ENCODE results near the gene SLC39A12. TPM values are rescaled to one million over a fixed set of nuclear protein-coding genes. Genes with fewer than 3 reads are reported as not detected.

Gene SLC39A12
- total RNA-seq, 1 donor from 2014 or later: not detected

DNA sequence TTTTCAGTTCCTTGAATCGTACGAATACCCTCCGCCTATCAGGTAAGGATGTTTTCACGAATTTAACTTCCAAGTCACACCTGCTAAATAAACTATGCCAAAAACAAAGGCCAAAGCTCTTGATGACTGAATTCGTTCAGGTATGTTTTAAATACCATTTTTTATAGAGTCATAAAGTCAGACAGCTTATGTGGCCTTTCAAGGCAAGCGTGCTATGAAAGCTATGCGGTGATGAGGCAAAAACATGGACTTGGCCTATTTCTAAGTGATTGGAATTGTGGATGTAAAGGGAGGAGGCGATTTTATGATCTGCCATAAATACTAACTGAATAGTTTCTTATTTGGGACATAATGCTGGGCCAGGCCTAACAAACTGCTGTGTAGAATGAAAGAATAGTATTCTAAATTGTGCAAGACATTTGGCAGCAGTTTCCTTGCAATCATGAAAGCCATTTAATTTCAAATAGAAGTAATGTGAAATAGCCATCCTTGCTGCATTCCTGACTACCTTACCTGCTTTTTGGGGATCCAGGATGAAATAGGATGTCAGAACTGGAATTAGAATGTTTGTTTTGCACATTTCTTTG, 14.0 kb downstream of the SLC39A12 start:
- intact Hi-C loops (cut with DNase I): no loop called here
- H3K27ac ChIP-seq: no peak overlapping the region
- TF ChIP-seq, protein P1, sequence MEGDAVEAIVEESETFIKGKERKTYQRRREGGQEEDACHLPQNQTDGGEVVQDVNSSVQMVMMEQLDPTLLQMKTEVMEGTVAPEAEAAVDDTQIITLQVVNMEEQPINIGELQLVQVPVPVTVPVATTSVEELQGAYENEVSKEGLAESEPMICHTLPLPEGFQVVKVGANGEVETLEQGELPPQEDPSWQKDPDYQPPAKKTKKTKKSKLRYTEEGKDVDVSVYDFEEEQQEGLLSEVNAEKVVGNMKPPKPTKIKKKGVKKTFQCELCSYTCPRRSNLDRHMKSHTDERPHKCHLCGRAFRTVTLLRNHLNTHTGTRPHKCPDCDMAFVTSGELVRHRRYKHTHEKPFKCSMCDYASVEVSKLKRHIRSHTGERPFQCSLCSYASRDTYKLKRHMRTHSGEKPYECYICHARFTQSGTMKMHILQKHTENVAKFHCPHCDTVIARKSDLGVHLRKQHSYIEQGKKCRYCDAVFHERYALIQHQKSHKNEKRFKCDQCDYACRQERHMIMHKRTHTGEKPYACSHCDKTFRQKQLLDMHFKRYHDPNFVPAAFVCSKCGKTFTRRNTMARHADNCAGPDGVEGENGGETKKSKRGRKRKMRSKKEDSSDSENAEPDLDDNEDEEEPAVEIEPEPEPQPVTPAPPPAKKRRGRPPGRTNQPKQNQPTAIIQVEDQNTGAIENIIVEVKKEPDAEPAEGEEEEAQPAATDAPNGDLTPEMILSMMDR (IDR thresholded peaks at IDR 0.05): no peak

DNA sequence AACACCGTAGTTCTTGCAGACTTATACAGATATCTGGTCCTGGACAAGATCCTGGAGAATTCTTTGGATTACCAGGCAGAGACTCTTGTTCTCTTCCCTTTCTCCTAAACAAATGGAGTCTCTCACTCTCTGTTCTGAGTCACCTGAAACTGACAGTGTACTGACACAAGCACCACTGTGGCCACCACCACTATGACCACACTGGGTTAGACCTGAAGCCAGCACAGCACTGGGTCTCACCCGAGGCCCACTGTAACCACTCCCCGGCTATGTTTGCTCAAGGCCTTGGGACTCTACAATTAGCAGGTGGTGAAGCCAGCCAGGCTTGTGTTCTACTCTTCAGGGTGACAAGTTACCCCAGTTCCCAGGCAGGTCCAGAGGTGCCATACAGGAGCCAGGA, 22.8 kb downstream of the SLC39A12 start:
- TF ChIP-seq, protein P1 (IDR thresholded peaks at IDR 0.05): no peak
- H3K4me1 ChIP-seq: no peaks in the 10 kb centered on the region
- no peak for DNase-seq (ENCODE audit: low spot score in 2 of 2)
- intact Hi-C loops (cut with DNase I): no loop called here
- no peaks in the 10 kb centered on the region for H3K27me3 ChIP-seq
- H3K9me3 ChIP-seq: peaks cover 0 to 19% of the 10 kb centered on the region in 2 donors
- no peaks in the 10 kb centered on the region for H3K36me3 ChIP-seq
- H3K4me3 ChIP-seq: no peak overlapping the region
- no peak overlapping the region for H3K27ac ChIP-seq

More for the DNA sequence above, 14.0 kb downstream of the SLC39A12 start:
- no peaks in the 10 kb centered on the region for H3K27me3 ChIP-seq
- no peak overlapping the region for H3K4me3 ChIP-seq
- DNase-seq (ENCODE audit: low spot score in 2 of 2): no peak
- H3K36me3 ChIP-seq: no peaks in the 10 kb centered on the region
- peaks cover 0 to 20% of the 10 kb centered on the region in 2 donors for H3K9me3 ChIP-seq
- H3K4me1 ChIP-seq: no peaks in the 10 kb centered on the region

DNA sequence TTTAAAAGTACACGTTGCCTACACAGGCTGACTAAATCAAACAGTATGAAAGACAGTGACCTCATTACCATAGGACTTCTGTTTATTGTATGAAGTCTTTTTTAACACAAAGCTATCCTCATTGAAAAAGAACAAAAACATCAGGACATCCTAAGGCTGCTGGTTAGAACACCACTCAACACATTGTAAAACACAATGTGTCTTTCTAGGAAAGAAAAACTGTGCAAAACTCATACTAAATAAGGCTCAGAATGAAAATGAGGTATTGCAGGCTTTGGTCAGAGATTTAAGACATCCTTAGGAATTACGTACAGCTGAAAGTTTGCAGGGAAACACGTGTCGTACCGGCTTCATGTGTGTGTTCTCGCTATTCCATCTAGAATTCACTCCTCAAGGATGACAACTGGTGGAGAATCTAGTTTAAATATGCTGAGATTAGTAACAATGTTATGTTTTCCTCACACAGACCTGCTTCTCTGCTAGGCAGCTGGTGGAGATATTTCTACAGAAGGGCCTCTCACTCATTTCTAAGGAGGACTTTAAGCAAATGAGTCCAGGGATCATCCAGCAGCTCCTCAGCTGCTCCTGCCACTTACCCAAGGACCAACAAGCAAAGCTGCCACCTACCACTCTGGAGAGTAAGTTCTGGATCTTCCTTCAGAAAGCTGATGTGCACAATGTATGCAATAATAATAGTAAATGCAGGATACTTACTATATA, 29.3 kb downstream of the SLC39A12 start:
- TF ChIP-seq, protein P1 (IDR thresholded peaks at IDR 0.05): no peak
- H3K9me3 ChIP-seq: no peaks in the 10 kb centered on the region
- no peak overlapping the region for H3K4me3 ChIP-seq
- no peak for DNase-seq (ENCODE audit: low spot score in 2 of 2)
- no peaks in the 10 kb centered on the region for H3K27me3 ChIP-seq
- no peak overlapping the region for H3K27ac ChIP-seq
- intact Hi-C loops (cut with DNase I): no loop called here
- H3K4me1 ChIP-seq: no peaks in the 10 kb centered on the region
- no peaks in the 10 kb centered on the region for H3K36me3 ChIP-seq

DNA sequence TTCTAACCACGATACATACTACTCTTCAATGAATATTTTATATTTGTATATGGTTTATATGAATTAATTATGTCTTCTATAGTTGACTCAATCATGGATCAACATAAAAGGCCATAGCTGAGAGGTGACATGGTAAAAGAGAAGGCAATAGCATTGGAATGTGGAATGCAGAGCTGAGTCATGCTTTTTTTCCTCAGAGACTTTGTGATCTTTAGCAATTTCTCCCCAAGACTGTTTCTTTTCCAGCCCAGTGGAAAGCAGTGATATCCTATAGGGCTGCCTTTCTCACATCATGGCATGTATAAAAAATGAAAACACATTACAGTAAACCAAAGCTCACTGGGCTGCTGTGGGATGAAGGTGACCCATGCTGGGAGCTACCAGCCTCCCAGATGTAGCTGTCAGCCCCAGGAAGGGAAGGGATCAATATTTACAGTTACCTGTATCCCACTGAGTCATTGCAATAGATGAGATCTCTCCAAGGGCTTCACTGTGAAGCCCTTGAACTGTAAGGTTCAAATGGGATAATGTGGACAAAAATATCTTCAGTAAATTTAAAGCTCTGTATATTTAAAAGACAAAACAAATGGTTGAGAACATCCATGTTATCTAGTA, 30.2 kb downstream of the SLC39A12 start:
- Histone ChIP-seq H3K36me3 (no peaks in the 10 kb centered on the region), H3K27ac (no peak overlapping the region), H3K9me3 (no peaks in the 10 kb centered on the region), H3K27me3 (no peaks in the 10 kb centered on the region), H3K4me1 (no peaks in the 10 kb centered on the region), H3K4me3 (no peak overlapping the region)
- intact Hi-C loops (cut with DNase I): no loop called here
- TF ChIP-seq, protein P1 (IDR thresholded peaks at IDR 0.05): no peak
- DNase-seq (ENCODE audit: low spot score in 2 of 2): no peak

DNA sequence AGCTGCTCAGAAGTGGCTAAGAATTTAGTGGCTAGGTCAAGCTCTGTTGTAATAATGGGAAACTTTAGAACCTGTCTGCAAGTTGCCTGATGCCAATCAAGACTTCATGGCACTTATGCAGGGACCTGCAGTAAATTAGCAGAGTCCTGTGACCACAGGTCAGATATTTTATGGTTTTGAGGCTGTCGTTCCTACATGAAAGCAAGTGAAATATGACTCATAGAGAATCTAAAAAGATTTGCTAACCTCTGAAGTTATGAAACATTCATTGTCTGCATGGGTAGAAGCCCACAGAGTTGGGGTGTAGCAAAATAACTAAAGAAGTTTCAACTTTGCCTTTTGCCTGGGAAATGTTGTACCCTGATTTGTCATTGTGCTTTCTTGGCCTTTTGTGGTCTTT, 32.3 kb downstream of the SLC39A12 start:
- no peak for DNase-seq (ENCODE audit: low spot score in 2 of 2)
- H3K4me3 ChIP-seq: no peak overlapping the region
- intact Hi-C loops (cut with DNase I): no loop called here
- H3K36me3 ChIP-seq: no peaks in the 10 kb centered on the region
- H3K27me3 ChIP-seq: no peaks in the 10 kb centered on the region
- TF ChIP-seq, protein P1 (IDR thresholded peaks at IDR 0.05): no peak
- no peaks in the 10 kb centered on the region for H3K4me1 ChIP-seq
- no peaks in the 10 kb centered on the region for H3K9me3 ChIP-seq
- no peak overlapping the region for H3K27ac ChIP-seq
